Measurements from ENCODE around the gene TAS1R3. TPM values are rescaled to one million over a fixed set of nuclear protein-coding genes. Genes with fewer than 3 reads are reported as not detected.

TAS1R3 gene
- total RNA-seq, 4 donors from 2014 or later: 0.21 to 1.2 (median 0.63) TPM

DNA sequence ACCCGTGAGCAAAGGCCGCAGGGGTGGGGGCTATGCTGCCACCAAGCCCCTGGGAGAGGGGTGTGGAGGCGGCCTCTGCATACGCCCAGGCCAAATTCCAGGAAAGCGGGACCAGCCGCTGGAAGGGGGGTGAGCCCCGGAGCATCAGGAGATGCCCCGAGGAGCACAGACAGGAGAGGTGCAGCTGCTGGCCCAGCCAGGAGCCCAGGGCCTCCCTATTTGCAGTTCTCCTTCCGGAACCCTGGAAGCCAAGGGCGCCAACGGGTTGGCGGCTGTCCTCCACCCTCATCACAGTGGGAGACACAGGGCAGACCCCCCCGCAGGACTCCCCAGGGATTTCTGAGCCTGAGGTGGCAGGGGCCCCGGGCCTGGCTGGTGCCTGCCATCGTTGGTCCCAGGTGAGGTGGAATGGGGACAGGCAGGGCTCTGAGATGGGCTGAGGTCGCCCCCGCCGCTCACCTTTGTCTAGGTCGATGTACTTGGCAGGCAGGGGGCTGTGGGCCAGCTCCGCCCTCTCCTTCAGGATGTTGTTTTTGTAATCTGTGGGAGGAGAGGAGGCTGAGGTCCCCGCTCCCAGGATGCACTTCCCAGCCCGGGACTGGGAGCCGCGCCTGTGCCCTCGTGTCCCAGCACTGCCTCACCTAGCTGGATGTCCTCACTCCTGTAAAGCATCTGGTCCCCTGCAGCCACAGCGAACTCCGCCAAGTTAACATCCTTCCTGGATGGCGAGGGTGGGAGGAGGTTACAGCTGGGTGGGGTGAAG, 22.5 kb downstream of the TAS1R3 start:
- Histone ChIP-seq H3K36me3 (peaks cover 0 to 28% (median 4%) of the 10 kb centered on the region in 3 donors), H3K27ac (peak overlapping the region in 3 of 4 donors; percentile 40 to 91 (median 86)), H3K9me3 (no peaks in the 10 kb centered on the region), H3K27me3 (no peaks in the 10 kb centered on the region), H3K4me1 (peaks cover 0 to 61% (median 54%) of the 10 kb centered on the region in 4 donors), H3K4me3 (peak overlapping the region in 1 of 4 donors; percentile 66)
- DNase-seq (ENCODE audit: low spot score in 2 of 2): no peak
- TF ChIP-seq EP300 (IDR thresholded peaks at IDR 0.05): no peak
- WGBS, 2 donors: 31 to 55% methylated on average over 8 to 11 of the region's 28 CpGs

- DNase-seq (ENCODE audit: low spot score in 2 of 2): no peak
- H3K27ac ChIP-seq: peak overlapping the region; percentile 40 to 92 (median 88)
- no peaks in the 10 kb centered on the region for H3K27me3 ChIP-seq
- H3K4me3 ChIP-seq: peak overlapping the region in 2 of 4 donors; percentile 16 to 66
- H3K4me1 ChIP-seq: peaks cover 0 to 71% (median 61%) of the 10 kb centered on the region in 4 donors
- peaks cover 0 to 28% (median 4%) of the 10 kb centered on the region in 3 donors for H3K36me3 ChIP-seq
- TF ChIP-seq EP300 (IDR thresholded peaks at IDR 0.05) (no peak), CTCF (IDR thresholded peaks at IDR 0.05) (no peak), POLR2A (IDR thresholded peaks at IDR 0.05) (no peak)
- H3K9me3 ChIP-seq: no peaks in the 10 kb centered on the region
- WGBS, 2 donors: 60 to 65% methylated on average over 51 to 72 of the region's 116 CpGs
These were observed 23.5 kb downstream of the TAS1R3 start for GRCh38 chr1:1354271-1355247.

DNA sequence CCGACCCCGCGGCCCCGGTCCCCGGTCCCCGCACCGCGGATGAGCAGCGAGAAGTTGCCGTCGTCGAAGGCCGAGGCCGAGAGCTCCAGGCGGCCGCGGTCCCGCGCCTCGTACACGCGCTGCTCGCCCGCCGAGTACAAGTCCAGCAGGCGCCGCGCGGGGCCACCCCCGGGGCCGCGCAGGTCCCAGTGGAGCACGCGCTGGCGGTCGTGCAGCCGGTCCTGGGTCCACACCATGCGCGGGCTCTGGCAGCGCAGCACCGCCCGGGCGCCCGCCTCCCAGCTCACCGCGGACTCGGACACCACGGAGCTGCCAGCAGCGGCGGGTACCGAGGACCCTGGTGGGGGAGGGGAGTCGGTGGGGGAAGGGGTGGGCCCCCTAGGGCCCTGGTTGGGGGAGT, 24.3 kb downstream of the TAS1R3 start:
- Histone ChIP-seq H3K4me1 (peaks cover 0 to 79% (median 70%) of the 10 kb centered on the region in 4 donors), H3K27me3 (no peaks in the 10 kb centered on the region), H3K27ac (peak overlapping the region; percentile 40 to 92 (median 88)), H3K4me3 (peak overlapping the region; percentile 16 to 66 (median 20)), H3K9me3 (no peaks in the 10 kb centered on the region), H3K36me3 (peaks cover 0 to 28% (median 4%) of the 10 kb centered on the region in 3 donors)
- DNase-seq (ENCODE audit: low spot score in 2 of 2): no peak
- TF ChIP-seq POLR2A (IDR thresholded peaks at IDR 0.05) (no peak), CTCF (IDR thresholded peaks at IDR 0.05) (no peak), EP300 (IDR thresholded peaks at IDR 0.05) (no peak)
- WGBS, 2 donors: 0 to 13% methylated on average over 3 to 12 of the region's 52 CpGs

GRCh38 chr1:1356166-1356795, 25.2 kb downstream of the TAS1R3 start:
- WGBS, 2 donors: 24 to 36% methylated on average over 5 to 7 of the region's 8 CpGs
- peaks cover 0 to 87% (median 78%) of the 10 kb centered on the region in 4 donors for H3K4me1 ChIP-seq
- H3K4me3 ChIP-seq: peak overlapping the region; percentile 49 to 86 (median 60)

More at GRCh38 chr1:1356166-1356795, 25.2 kb downstream of the TAS1R3 start:
- no peaks in the 10 kb centered on the region for H3K9me3 ChIP-seq
- no peak for DNase-seq (ENCODE audit: low spot score in 2 of 2)
- H3K36me3 ChIP-seq: peaks cover 0 to 28% (median 4%) of the 10 kb centered on the region in 3 donors
- no peaks in the 10 kb centered on the region for H3K27me3 ChIP-seq
- TF ChIP-seq POLR2A (IDR thresholded peaks at IDR 0.05): no peak
- no peak for TF ChIP-seq CTCF (IDR thresholded peaks at IDR 0.05)
- TF ChIP-seq EP300 (IDR thresholded peaks at IDR 0.05): no peak
- H3K27ac ChIP-seq: peak overlapping the region; percentile 81 to 92 (median 88)
